ENCODE data around the gene MAPK11.

The MAPK11 gene

GRCh38 chr22:50268655-50269113, 1.5 kb downstream of the MAPK11 start:
- no peaks in the 10 kb centered on the region for H3K36me3 Mint-ChIP-seq (ENCODE audit: low read depth)
- H3K9me3 Mint-ChIP-seq = no peaks in the 10 kb centered on the region
- no peak overlapping the region for H3K27ac Mint-ChIP-seq
- H3K27me3 Mint-ChIP-seq = peaks cover 16% of the 10 kb centered on the region
- H3K4me3 Mint-ChIP-seq = peak overlapping the region; percentile 74
- DNase-seq = no peak
- H3K4me1 Mint-ChIP-seq (ENCODE audit: low read depth) = peaks cover 17% of the 10 kb centered on the region

- H3K27me3 Mint-ChIP-seq = peaks cover 24% of the 10 kb centered on the region
These were observed 2.4 kb downstream of the MAPK11 start for GRCh38 chr22:50267591-50268390.

GRCh38 chr22:50266994-50267393, 3.2 kb downstream of the MAPK11 start:
- H3K27me3 Mint-ChIP-seq = peaks cover 27% of the 10 kb centered on the region

More at GRCh38 chr22:50267591-50268390, 2.4 kb downstream of the MAPK11 start:
- Mint-ChIP-seq H3K27ac (no peak overlapping the region), H3K4me1 (ENCODE audit: low read depth) (peaks cover 17% of the 10 kb centered on the region), H3K4me3 (no peak overlapping the region), H3K36me3 (ENCODE audit: low read depth) (no peaks in the 10 kb centered on the region), H3K9me3 (no peaks in the 10 kb centered on the region)
- peak; percentile 66 for DNase-seq

GRCh38 chr22:50264946-50265669, 5.1 kb downstream of the MAPK11 start:
- Mint-ChIP-seq H3K9me3 (no peaks in the 10 kb centered on the region), H3K4me1 (ENCODE audit: low read depth) (peaks cover 18% of the 10 kb centered on the region), H3K4me3 (no peak overlapping the region), H3K27me3 (peaks cover 36% of the 10 kb centered on the region), H3K36me3 (ENCODE audit: low read depth) (no peaks in the 10 kb centered on the region), H3K27ac (no peak overlapping the region)
- DNase-seq = no peak

More at GRCh38 chr22:50266994-50267393, 3.2 kb downstream of the MAPK11 start:
- no peak overlapping the region for H3K27ac Mint-ChIP-seq
- no peak for DNase-seq
- no peak overlapping the region for H3K4me3 Mint-ChIP-seq
- H3K36me3 Mint-ChIP-seq (ENCODE audit: low read depth) = no peaks in the 10 kb centered on the region
- no peaks in the 10 kb centered on the region for H3K9me3 Mint-ChIP-seq
- peaks cover 24% of the 10 kb centered on the region for H3K4me1 Mint-ChIP-seq (ENCODE audit: low read depth)

- Mint-ChIP-seq H3K27ac (no peak overlapping the region), H3K4me1 (ENCODE audit: low read depth) (peaks cover 15% of the 10 kb centered on the region), H3K36me3 (ENCODE audit: low read depth) (no peaks in the 10 kb centered on the region), H3K9me3 (no peaks in the 10 kb centered on the region), H3K27me3 (peaks cover 43% of the 10 kb centered on the region), H3K4me3 (no peak overlapping the region)
- DNase-seq = no peak
These were observed 6.0 kb downstream of the MAPK11 start for GRCh38 chr22:50264104-50264745.

GRCh38 chr22:50262973-50263617, 7.1 kb downstream of the MAPK11 start:
- H3K27ac Mint-ChIP-seq = no peak overlapping the region
- H3K4me3 Mint-ChIP-seq = no peak overlapping the region
- H3K9me3 Mint-ChIP-seq = no peaks in the 10 kb centered on the region
- peaks cover 50% of the 10 kb centered on the region for H3K27me3 Mint-ChIP-seq
- peaks cover 9% of the 10 kb centered on the region for H3K4me1 Mint-ChIP-seq (ENCODE audit: low read depth)
- no peaks in the 10 kb centered on the region for H3K36me3 Mint-ChIP-seq (ENCODE audit: low read depth)
- no peak for DNase-seq

GRCh38 chr22:50262460-50262911, 7.7 kb downstream of the MAPK11 start:
- no peak overlapping the region for H3K27ac Mint-ChIP-seq

GRCh38 chr22:50261615-50262459, 8.3 kb downstream of the MAPK11 start, which contains the start of gene MAPK12:
Gene MAPK12 (minus strand): TSS chr22:50261683. CDS start chr22:50261509, 174 bp downstream.
- H3K27me3 Mint-ChIP-seq = peaks cover 52% of the 10 kb centered on the region
- DNase-seq = no peak
- no peaks in the 10 kb centered on the region for H3K9me3 Mint-ChIP-seq
- peak within 1 kb of the TSS; percentile 66 for H3K4me3 Mint-ChIP-seq
- no peak within 1 kb of the TSS for H3K27ac Mint-ChIP-seq
- no peaks in the 10 kb centered on the region for H3K36me3 Mint-ChIP-seq (ENCODE audit: low read depth)
- H3K4me1 Mint-ChIP-seq (ENCODE audit: low read depth) = peaks cover 8% of the 10 kb centered on the region

More at GRCh38 chr22:50262460-50262911, 7.7 kb downstream of the MAPK11 start:
- DNase-seq = no peak
- Mint-ChIP-seq H3K4me1 (ENCODE audit: low read depth) (peaks cover 8% of the 10 kb centered on the region), H3K27me3 (peaks cover 52% of the 10 kb centered on the region), H3K36me3 (ENCODE audit: low read depth) (no peaks in the 10 kb centered on the region), H3K4me3 (peak overlapping the region; percentile 66), H3K9me3 (no peaks in the 10 kb centered on the region)

GRCh38 chr22:50260801-50261614, 9.2 kb downstream of the MAPK11 start:
- Mint-ChIP-seq H3K4me1 (ENCODE audit: low read depth) (peaks cover 8% of the 10 kb centered on the region), H3K9me3 (no peaks in the 10 kb centered on the region), H3K27ac (no peak overlapping the region), H3K36me3 (ENCODE audit: low read depth) (no peaks in the 10 kb centered on the region), H3K4me3 (peak overlapping the region; percentile 55), H3K27me3 (peaks cover 52% of the 10 kb centered on the region)
- DNase-seq = peak; percentile 67

- Mint-ChIP-seq H3K9me3 (no peaks in the 10 kb centered on the region), H3K27ac (no peak overlapping the region), H3K27me3 (peaks cover 52% of the 10 kb centered on the region), H3K36me3 (ENCODE audit: low read depth) (no peaks in the 10 kb centered on the region), H3K4me3 (peak overlapping the region; percentile 55), H3K4me1 (ENCODE audit: low read depth) (peaks cover 8% of the 10 kb centered on the region)
- no peak for DNase-seq
These were observed 9.8 kb downstream of the MAPK11 start for GRCh38 chr22:50260434-50260800.

GRCh38 chr22:50259302-50259701, 10.9 kb downstream of the MAPK11 start:
- no peak overlapping the region for H3K4me3 Mint-ChIP-seq
- peaks cover 8% of the 10 kb centered on the region for H3K4me1 Mint-ChIP-seq (ENCODE audit: low read depth)
- H3K36me3 Mint-ChIP-seq (ENCODE audit: low read depth) = no peaks in the 10 kb centered on the region
- H3K9me3 Mint-ChIP-seq = no peaks in the 10 kb centered on the region
- H3K27me3 Mint-ChIP-seq = peaks cover 49% of the 10 kb centered on the region
- no peak overlapping the region for H3K27ac Mint-ChIP-seq
- no peak for DNase-seq

GRCh38 chr22:50258361-50259292, 11.6 kb downstream of the MAPK11 start:
- H3K36me3 Mint-ChIP-seq (ENCODE audit: low read depth) = no peaks in the 10 kb centered on the region

More at GRCh38 chr22:50258361-50259292, 11.6 kb downstream of the MAPK11 start:
- Mint-ChIP-seq H3K9me3 (no peaks in the 10 kb centered on the region), H3K4me3 (no peak overlapping the region), H3K27me3 (peaks cover 45% of the 10 kb centered on the region), H3K27ac (no peak overlapping the region), H3K4me1 (ENCODE audit: low read depth) (peaks cover 8% of the 10 kb centered on the region)
- DNase-seq = no peak
